ENCODE results near the gene CCNB1IP1. TPM values are rescaled to one million over a fixed set of nuclear protein-coding genes. Genes with fewer than 3 reads are reported as not detected.
"Not testable (repeated sequence)": the region's sequence is repeated elsewhere in the genome, so short reads cannot be mapped to it uniquely, and the experiment has no call there.

Gene CCNB1IP1
- total RNA-seq, 4 donors from 2014 or later, result 39.1 to 58.1 (median 50.4) TPM

DNA sequence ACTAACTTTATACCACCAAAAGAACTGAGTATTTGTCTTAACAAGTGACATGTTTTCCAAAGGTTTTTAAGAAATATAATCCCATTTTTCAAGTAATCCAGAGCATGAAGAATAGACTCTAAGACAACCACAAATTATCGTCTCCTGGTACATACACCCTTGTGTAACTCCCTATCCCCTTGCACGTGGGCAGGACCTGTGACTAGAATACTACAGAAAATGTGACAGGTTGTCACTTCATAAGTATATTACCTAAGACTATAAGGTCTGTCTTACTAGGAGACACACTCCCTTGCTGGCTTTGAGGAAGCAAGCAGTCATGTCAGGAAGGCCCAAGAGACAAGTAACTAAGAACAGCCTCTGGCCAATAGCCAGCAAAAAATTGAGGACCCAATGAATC is 19.1 kb downstream of the CCNB1IP1 start:
- no peak for DNase-seq (ENCODE audit: low spot score in 2 of 2)
- intact Hi-C loops (cut with DNase I; ENCODE audit: low total_unique reads), result no loop called here
- TF ChIP-seq CTCF (IDR thresholded peaks at IDR 0.05), result no peak
- no peak for TF ChIP-seq POLR2A (IDR thresholded peaks at IDR 0.05)
- WGBS, 2 donors, result 90 to 95% methylated on average over 2 of the region's 2 CpGs
- H3K4me3 ChIP-seq (ENCODE audit: low read depth, poor library complexity, severe bottlenecking), result no peak overlapping the region

DNA sequence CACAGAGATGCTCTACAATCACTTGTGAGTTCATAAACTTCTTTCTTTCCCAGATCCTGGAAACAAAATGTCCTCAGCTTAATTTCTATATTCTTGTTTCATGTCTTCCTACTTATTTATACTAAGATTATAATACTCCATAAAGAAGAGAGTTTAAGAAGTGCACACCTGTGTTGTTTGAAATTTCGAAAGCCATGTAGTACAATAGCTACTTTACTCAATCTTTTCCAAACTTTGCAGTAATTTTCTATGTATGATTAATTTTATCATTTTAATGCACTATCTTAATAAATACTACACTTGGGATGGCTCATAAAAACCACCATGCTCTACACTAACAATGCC is 27.0 kb downstream of the CCNB1IP1 start:
- no peak for TF ChIP-seq POLR2A (IDR thresholded peaks at IDR 0.05)
- no peak for TF ChIP-seq CTCF (IDR thresholded peaks at IDR 0.05)
- WGBS, 2 donors, result 94 to 98% methylated on average over 1 of the region's 1 CpG
- no peak for DNase-seq (ENCODE audit: low spot score in 2 of 2)

DNA sequence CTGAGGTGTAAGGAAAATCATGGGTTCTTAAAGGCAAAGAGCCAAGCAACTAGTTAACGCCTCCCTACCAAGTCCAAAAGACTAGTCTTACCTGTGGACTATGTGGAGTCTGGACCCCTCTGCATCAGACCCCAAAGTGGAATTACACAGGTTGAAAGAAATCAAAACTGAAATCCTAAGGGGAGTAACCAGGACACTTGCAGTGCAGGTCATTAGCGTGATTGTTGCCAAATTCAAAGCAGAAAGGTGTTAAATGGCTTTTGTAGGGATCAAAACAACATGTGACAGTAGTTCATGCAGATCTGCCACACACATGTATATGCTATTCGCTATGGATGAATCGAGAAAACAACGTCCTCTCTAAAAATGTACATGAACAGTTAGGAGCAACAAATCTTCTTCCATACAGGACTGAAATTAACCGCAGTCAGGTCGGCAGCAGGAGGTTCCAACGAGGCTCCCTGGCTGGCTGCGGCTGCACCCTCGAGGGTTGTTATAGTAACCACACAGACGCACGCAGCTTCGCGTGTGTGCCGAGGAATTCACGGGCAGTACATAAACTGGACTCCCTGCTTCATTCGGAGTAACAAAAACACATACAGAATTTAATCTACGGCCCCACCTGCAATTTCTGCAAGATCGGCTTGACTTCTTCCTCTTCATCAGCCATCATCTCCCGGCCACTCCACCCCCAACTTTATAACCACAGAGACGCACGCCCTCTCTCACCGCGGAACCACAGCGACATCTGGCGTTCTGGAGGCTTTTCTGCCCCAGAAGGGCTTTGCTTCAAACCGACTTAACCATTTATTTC is 27.6 kb downstream of the CCNB1IP1 start, which contains the start of gene TTC5:
TTC5 (minus strand) TSS at position 687 of the 814 bp plus-strand sequence; CDS start at position 673, 14 bp downstream.
- intact Hi-C loops (cut with DNase I; ENCODE audit: low total_unique reads), result no loop called here
- peak within 1 kb of the TSS; percentile 53 for H3K4me3 ChIP-seq (ENCODE audit: low read depth, poor library complexity, severe bottlenecking)
- TF ChIP-seq POLR2A (IDR thresholded peaks at IDR 0.05), result no peak
- WGBS, 2 donors, result 1% methylated on average over 27 of the region's 27 CpGs
- DNase-seq (ENCODE audit: low spot score in 2 of 2), result peak; percentile 70 to 95

More for the DNA sequence above, 27.0 kb downstream of the CCNB1IP1 start:
- intact Hi-C loops (cut with DNase I; ENCODE audit: low total_unique reads), result no loop called here
- no peak overlapping the region for H3K4me3 ChIP-seq (ENCODE audit: low read depth, poor library complexity, severe bottlenecking)

DNA sequence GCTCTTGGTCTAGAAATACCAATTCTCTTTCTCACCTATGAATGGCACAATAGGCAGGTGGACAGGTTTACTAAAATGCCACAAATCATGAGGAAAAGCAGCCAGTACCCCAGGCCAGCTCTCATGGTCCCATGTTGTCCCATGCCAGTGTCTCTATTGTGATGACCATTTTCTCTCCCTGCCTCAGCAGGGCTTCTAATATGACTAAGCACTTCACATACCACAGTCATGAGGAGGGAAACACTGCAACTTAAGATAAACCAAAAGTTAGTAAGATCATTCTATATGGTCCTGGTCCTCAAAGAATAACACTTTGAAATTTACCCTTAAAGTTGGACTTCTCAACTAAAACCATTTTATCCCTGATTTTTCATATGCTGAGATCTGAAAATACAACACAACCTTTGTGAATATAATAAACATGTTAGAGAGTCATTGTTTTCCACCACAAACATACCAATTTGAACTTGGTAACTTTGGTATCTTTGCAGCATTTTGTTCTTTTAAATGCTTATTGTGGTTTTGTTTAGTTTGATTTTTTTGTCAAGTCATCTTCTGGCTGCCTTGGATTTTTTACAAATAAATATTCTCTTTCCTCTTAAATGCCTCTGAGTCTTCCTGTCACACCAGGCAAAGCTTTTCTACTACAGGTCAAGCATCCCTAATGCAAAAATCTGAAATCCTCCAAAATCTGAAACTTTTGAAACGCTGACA is 30.9 kb downstream of the CCNB1IP1 start:
- 87 to 92% methylated on average over 1 of the region's 1 CpG for WGBS, 2 donors
- TF ChIP-seq CTCF (IDR thresholded peaks at IDR 0.05) (no peak), POLR2A (IDR thresholded peaks at IDR 0.05) (no peak)
- DNase-seq (ENCODE audit: low spot score in 2 of 2), result no peak
- intact Hi-C loops (cut with DNase I; ENCODE audit: low total_unique reads), result no loop called here
- H3K4me3 ChIP-seq (ENCODE audit: low read depth, poor library complexity, severe bottlenecking), result no peak overlapping the region

DNA sequence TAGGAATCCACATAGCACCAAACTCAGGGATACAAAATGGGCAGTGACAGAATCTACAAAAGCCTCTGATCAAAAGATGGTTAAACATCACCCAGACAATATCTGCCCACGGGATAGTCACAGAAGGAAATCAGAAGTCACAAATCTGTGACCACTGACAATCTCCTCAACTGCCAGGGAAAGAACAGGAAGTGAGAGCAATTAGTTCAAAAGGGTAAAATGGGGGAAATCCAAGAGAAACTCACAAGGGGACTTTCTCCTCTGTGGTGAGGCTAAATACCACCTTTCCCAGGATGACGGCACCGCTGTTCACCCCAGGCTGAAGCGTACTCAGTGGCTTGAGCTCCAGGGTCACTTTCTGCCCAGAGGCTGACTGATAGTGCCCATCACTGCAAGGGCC is 38.0 kb downstream of the CCNB1IP1 start:
- TF ChIP-seq POLR2A (IDR thresholded peaks at IDR 0.05), result no peak
- 85 to 90% methylated on average over 4 of the region's 4 CpGs for WGBS, 2 donors

GRCh38 chr14:20294636-20295035 is 38.4 kb downstream of the CCNB1IP1 start:
- no peak overlapping the region for H3K4me3 ChIP-seq (ENCODE audit: low read depth, poor library complexity, severe bottlenecking)
- intact Hi-C loops (cut with DNase I; ENCODE audit: low total_unique reads), result no loop called here
- 95% methylated on average over 2 of the region's 2 CpGs for WGBS, 2 donors
- TF ChIP-seq CTCF (IDR thresholded peaks at IDR 0.05), result no peak
- no peak for TF ChIP-seq POLR2A (IDR thresholded peaks at IDR 0.05)
- DNase-seq (ENCODE audit: low spot score in 2 of 2), result no peak

More for the DNA sequence above, 38.0 kb downstream of the CCNB1IP1 start:
- no peak for DNase-seq (ENCODE audit: low spot score in 2 of 2)
- H3K4me3 ChIP-seq (ENCODE audit: low read depth, poor library complexity, severe bottlenecking), result no peak overlapping the region
- intact Hi-C loops (cut with DNase I; ENCODE audit: low total_unique reads), result no loop called here

GRCh38 chr14:20281998-20282397 is 51.1 kb downstream of the CCNB1IP1 start:
- intact Hi-C loops (cut with DNase I; ENCODE audit: low total_unique reads); H3K4me3 ChIP-seq (ENCODE audit: low read depth, poor library complexity, severe bottlenecking); DNase-seq (ENCODE audit: low spot score in 2 of 2): not testable (repeated sequence)
- WGBS, 2 donors, result 86 to 95% methylated on average over 1 of the region's 1 CpG

DNA sequence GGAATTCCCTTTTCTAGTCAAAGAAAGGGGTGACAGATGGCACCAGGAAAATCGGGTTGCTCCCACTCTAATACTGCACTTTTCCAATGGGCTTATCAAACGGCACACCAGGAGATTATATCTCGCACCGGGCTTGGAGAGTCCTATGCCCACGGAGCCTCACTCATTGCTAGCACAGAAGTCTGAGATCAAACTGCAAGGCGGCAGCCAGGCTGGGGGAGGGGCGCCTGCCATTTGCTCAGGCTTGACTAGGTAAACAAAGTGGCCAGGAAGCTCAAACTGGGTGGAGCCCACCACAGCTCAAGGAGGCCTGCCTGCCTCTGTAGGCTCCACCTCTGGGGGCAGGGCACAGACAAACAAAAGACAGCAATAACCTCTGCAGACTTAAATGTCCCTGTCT is 52.8 kb downstream of the CCNB1IP1 start:
- intact Hi-C loops (cut with DNase I; ENCODE audit: low total_unique reads); DNase-seq (ENCODE audit: low spot score in 2 of 2); H3K4me3 ChIP-seq (ENCODE audit: low read depth, poor library complexity, severe bottlenecking): not testable (repeated sequence)
- WGBS, 2 donors, result 93 to 94% methylated on average over 7 of the region's 7 CpGs

Data from lower leg skin (tissue), 4 donors.